CD4-positive, alpha-beta T cell treated with Interleukin-17A for 1 hour (primary cell): Measurements from ENCODE around the gene WDR72.
"Not testable (repeated sequence)": the region's sequence is repeated elsewhere in the genome, so short reads cannot be mapped to it uniquely, and the experiment has no call there.

ENCODE experiments used
- DNase-seq: peaks from one replicate; pipeline ENCODE4 v3.0.0-alpha.2; 2020

Gene WDR72

GRCh38 chr15:53759411-53759931 is at the start of gene WDR72:
TSS of gene WDR72 (minus strand) at chr15:53759663. CDS start at chr15:53733149, 26,514 bp downstream.
- no peak for DNase-seq

GRCh38 chr15:53808058-53808706 is 48.7 kb upstream of the WDR72 start:
- no peak for DNase-seq

GRCh38 chr15:53807501-53807900 is 48.0 kb upstream of the WDR72 start:
- DNase-seq: no peak

- DNase-seq: no peak
These were observed 43.2 kb upstream of the WDR72 start for GRCh38 chr15:53802672-53803071.

- DNase-seq: no peak
These were observed 32.1 kb upstream of the WDR72 start for GRCh38 chr15:53791581-53791980.

GRCh38 chr15:53789654-53790375 is 30.4 kb upstream of the WDR72 start:
- no peak for DNase-seq

GRCh38 chr15:53786401-53786800 is 26.9 kb upstream of the WDR72 start:
- no peak for DNase-seq

- not testable (repeated sequence) for DNase-seq
These were observed 25.8 kb upstream of the WDR72 start for GRCh38 chr15:53785241-53785640.

- no peak for DNase-seq
These were observed 3.5 kb upstream of the WDR72 start for GRCh38 chr15:53762916-53763315.

GRCh38 chr15:53758412-53758811 is 1.1 kb downstream of the WDR72 start:
- no peak for DNase-seq

- DNase-seq: no peak
These were observed 1.6 kb downstream of the WDR72 start for GRCh38 chr15:53757906-53758305.

GRCh38 chr15:53753813-53754212 is 5.7 kb downstream of the WDR72 start:
- DNase-seq: no peak

- DNase-seq: no peak
These were observed 7.1 kb downstream of the WDR72 start for GRCh38 chr15:53752406-53752805.

GRCh38 chr15:53747501-53748068 is 11.9 kb downstream of the WDR72 start:
- no peak for DNase-seq

GRCh38 chr15:53746101-53746500 is 13.4 kb downstream of the WDR72 start:
- no peak for DNase-seq

GRCh38 chr15:53739651-53740050 is 19.8 kb downstream of the WDR72 start:
- no peak for DNase-seq

- DNase-seq: no peak
These were observed 20.3 kb downstream of the WDR72 start for GRCh38 chr15:53739187-53739586.

- no peak for DNase-seq
These were observed 38.0 kb downstream of the WDR72 start for GRCh38 chr15:53721334-53722087.

- DNase-seq: no peak
These were observed 42.3 kb downstream of the WDR72 start for GRCh38 chr15:53716909-53717876.

GRCh38 chr15:53713218-53713617 is 46.2 kb downstream of the WDR72 start:
- DNase-seq: no peak

GRCh38 chr15:53710906-53711305 is 48.6 kb downstream of the WDR72 start:
- no peak for DNase-seq

GRCh38 chr15:53709821-53710220 is 49.6 kb downstream of the WDR72 start:
- no peak for DNase-seq
